Neural cell (in vitro differentiated cells): ENCODE data around the gene KRT7.

Source experiments
- EP300 ChIP-seq: fragments of 450-650 bp; conservative IDR thresholded peaks from 2 replicates; pipeline ENCODE4 v1.6.1; 2014; ENCODE audit warnings: antibody characterized with exemption, mild to moderate bottlenecking, moderate library complexity; ENCODE audit not compliant: poor library complexity, severe bottlenecking
- EZH2 ChIP-seq: fragments of 200-600, 300-800 bp; shearing (Covaris generic), sonication (generic); IDR thresholded peaks from 2 replicates; pipeline ENCODE4 v1.6.1; 2014; ENCODE audit warnings: antibody characterized with exemption, low read length, borderline replicate concordance, mild to moderate bottlenecking; ENCODE audit not compliant: insufficient read depth, poor library complexity, severe bottlenecking
- POLR2AphosphoS5 ChIP-seq: IDR thresholded peaks from 2 replicates; pipeline ENCODE4 v1.6.1; 2012
- RAD21 ChIP-seq: fragments of 450-650 bp; conservative IDR thresholded peaks from 2 replicates; pipeline ENCODE4 v1.6.1; 2014; ENCODE audit warnings: antibody characterized with exemption, mild to moderate bottlenecking, moderate library complexity
- TAF1 ChIP-seq: IDR thresholded peaks from 2 replicates; pipeline ENCODE4 v1.6.1; 2012; ENCODE audit warnings: low read depth
- TF ChIP-seq, protein P1 (sequence below): fragments of 450-650 bp; IDR thresholded peaks from 2 replicates; pipeline ENCODE4 v1.5.1; 2014; ENCODE audit warnings: antibody characterized with exemption, mild to moderate bottlenecking, moderate library complexity; ENCODE audit not compliant: poor library complexity, severe bottlenecking

- TF ChIP-seq EZH2: no peak
- TF ChIP-seq, protein P1, sequence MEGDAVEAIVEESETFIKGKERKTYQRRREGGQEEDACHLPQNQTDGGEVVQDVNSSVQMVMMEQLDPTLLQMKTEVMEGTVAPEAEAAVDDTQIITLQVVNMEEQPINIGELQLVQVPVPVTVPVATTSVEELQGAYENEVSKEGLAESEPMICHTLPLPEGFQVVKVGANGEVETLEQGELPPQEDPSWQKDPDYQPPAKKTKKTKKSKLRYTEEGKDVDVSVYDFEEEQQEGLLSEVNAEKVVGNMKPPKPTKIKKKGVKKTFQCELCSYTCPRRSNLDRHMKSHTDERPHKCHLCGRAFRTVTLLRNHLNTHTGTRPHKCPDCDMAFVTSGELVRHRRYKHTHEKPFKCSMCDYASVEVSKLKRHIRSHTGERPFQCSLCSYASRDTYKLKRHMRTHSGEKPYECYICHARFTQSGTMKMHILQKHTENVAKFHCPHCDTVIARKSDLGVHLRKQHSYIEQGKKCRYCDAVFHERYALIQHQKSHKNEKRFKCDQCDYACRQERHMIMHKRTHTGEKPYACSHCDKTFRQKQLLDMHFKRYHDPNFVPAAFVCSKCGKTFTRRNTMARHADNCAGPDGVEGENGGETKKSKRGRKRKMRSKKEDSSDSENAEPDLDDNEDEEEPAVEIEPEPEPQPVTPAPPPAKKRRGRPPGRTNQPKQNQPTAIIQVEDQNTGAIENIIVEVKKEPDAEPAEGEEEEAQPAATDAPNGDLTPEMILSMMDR: no peak
- no peak for TF ChIP-seq POLR2AphosphoS5
- TF ChIP-seq RAD21: no peak
- no peak for TF ChIP-seq EP300
- no peak for TF ChIP-seq TAF1
Measured at GRCh38 chr12:52195065-52195730, 37.8 kb upstream of the KRT7 start.
